Pancreas (tissue), 10 donors: ENCODE results near the gene BCL11A. TPM values are rescaled to one million over a fixed set of nuclear protein-coding genes. Genes with fewer than 3 reads are reported as not detected.

Experiments used
- ATAC-seq, 4 donors: fragments of 200-7000 bp; cut with Tn5 transposase; one replicate each; pipeline versions ENCODE4 v1.8.0 to v1.9.1; 2020; ENCODE audit warnings: mild to moderate bottlenecking in 4 of 4, moderate library complexity in 4 of 4
- DNase-seq, 6 donors: peaks; one replicate each; pipeline ENCODE4 v3.0.0-alpha.2; 2020
- FAIRE-seq: peaks from 2 replicates; lab custom pipeline; 2012; peaks lifted over from hg19 to GRCh38; lab: Jason Lieb, UNC
- H3K27ac ChIP-seq, 4 donors: fragments of 200-600 bp; sonication (generic); 1 replicate in 3 of 4; 2 replicates in 1 of 4; pipeline versions ENCODE4 v1.5.0 to v1.8.0; 2020
- H3K27me3 ChIP-seq, 4 donors: fragments of 200-600 bp; one replicate each; pipeline ENCODE4 v1.8.0; 2021
- H3K36me3 ChIP-seq, 3 donors: fragments of 200-600 bp; sonication (generic) in 1 of 3; one replicate each; pipeline versions ENCODE4 v1.5.0 to v1.8.0; 2020 to 2021
- H3K4me1 ChIP-seq, 3 donors: fragments of 200-600 bp; one replicate each; pipeline ENCODE4 v1.8.0; 2021
- H3K4me3 ChIP-seq, 4 donors: fragments of 200-600 bp; sonication (generic) in 2 of 4; one replicate each; pipeline versions ENCODE4 v1.5.0 to v1.8.0; 2020 to 2021
- H3K9me3 ChIP-seq, 4 donors: fragments of 200-600 bp; one replicate each; pipeline ENCODE4 v1.8.0; 2021
- CTCF ChIP-seq, 4 donors: fragments of 200-600 bp; sonication (generic) in 3 of 4; IDR thresholded peaks; one replicate each; pipeline versions ENCODE4 v1.5.0 to v1.8.0; 2021; ENCODE audit warnings: antibody characterized with exemption in 4 of 4
- WGBS, 2 donors: extraction: QIAGEN DNeasy Blood & Tissue Kit; methylation state at CpG; one replicate each; pipeline ENCODE4 v1.1.7; 2013; 5-methylcytosine and 5-hydroxymethylcytosine counted together
- intact Hi-C, 3 donors: fragments of 100-400 bp; cut with DNase I; formaldehyde crosslinking; loops; one replicate each; pipeline versions ENCODE4 v1.11.1 to v1.14.2; 2022
- polyA plus RNA-seq, 2 donors: library from polyadenylated mRNA; stranded (reverse); fragments of 200-250 nt; gene quantifications; one replicate each; pipeline ENCODE4 v1.2.3, GENCODE V29; 2013
- total RNA-seq, 6 donors: library from RNA; stranded (reverse); fragmentation: NEBNext Ultra II Directional in 4 of 6; extraction: Animal tissue kit (Norgen Biotek cat#: 25700) in 4 of 6; gene quantifications; one replicate each; pipeline versions ENCODE4 v1.2.1 to v1.2.4, GENCODE V29; 2021 to 2023
- donor health status: healthy with polysubstance abuse.
- donor health status: DM: no; HTN: no; CAD: no; lungs with moderate emphysema.
- donor health status: DM: no; HTN: no; CAD: no.
- donor health status: control.
- donor health status: control.
- donor health status: Bipolar disorder and iron deficiency.
- donor health status: DM: yes; HTN: yes; CAD: no.
- donor health status: DM: no; HTN: no; CAD: no.
- donor health status: DM: no; HTN: no; CAD: no.
- donor health status: DM: yes; HTN: yes; CAD: no.

BCL11A gene
- total and polyA plus RNA-seq, 8 donors = 4.4 to 16.1 (median 11.7) TPM

GRCh38 chr2:60560734-60561644, 7.5 kb upstream of the BCL11A start:
- H3K27ac ChIP-seq = no peak overlapping the region
- no peak overlapping the region for H3K4me3 ChIP-seq
- H3K9me3 ChIP-seq = no peaks in the 10 kb centered on the region
- peaks cover 0 to 3% (median 2%) of the 10 kb centered on the region in 4 donors for H3K27me3 ChIP-seq
- intact Hi-C loops = no loop called here
- DNase-seq (peak in 1 of 6 donors; percentile 28), ATAC-seq (peak; percentile 66 to 84 (median 82)), FAIRE-seq (no peak)
- peak; percentile 25 to 49 (median 34) for TF ChIP-seq CTCF (IDR thresholded peaks at IDR 0.05)
- H3K36me3 ChIP-seq = no peaks in the 10 kb centered on the region
- H3K4me1 ChIP-seq = peaks cover 0 to under 1% (median 0%) of the 10 kb centered on the region in 3 donors
- 50 to 55% methylated on average over 5 of the region's 5 CpGs for WGBS, 2 donors

- Histone ChIP-seq H3K4me3 (no peak overlapping the region), H3K27me3 (peaks cover 0 to 3% (median 0%) of the 10 kb centered on the region in 4 donors), H3K36me3 (no peaks in the 10 kb centered on the region), H3K9me3 (no peaks in the 10 kb centered on the region), H3K4me1 (peaks cover 0 to 5% (median 0%) of the 10 kb centered on the region in 3 donors), H3K27ac (no peak overlapping the region)
- WGBS, 2 donors = 57 to 81% methylated on average over 1 of the region's 1 CpG
- no peak for ATAC-seq
- FAIRE-seq = no peak
- no peak for TF ChIP-seq CTCF (IDR thresholded peaks at IDR 0.05)
- intact Hi-C loops = no loop called here
- DNase-seq = no peak
Observed at GRCh38 chr2:60559880-60560279, 6.4 kb upstream of the BCL11A start.

- no peak for TF ChIP-seq CTCF (IDR thresholded peaks at IDR 0.05)
- Histone ChIP-seq H3K9me3 (no peaks in the 10 kb centered on the region), H3K27me3 (no peaks in the 10 kb centered on the region), H3K36me3 (no peaks in the 10 kb centered on the region), H3K4me1 (peaks cover 0 to 5% (median 0%) of the 10 kb centered on the region in 3 donors), H3K27ac (no peak overlapping the region), H3K4me3 (no peak overlapping the region)
- 91 to 92% methylated on average over 2 of the region's 2 CpGs for WGBS, 2 donors
- no peak for ATAC-seq
- FAIRE-seq = no peak
- intact Hi-C loops = no loop called here
- no peak for DNase-seq
Observed at GRCh38 chr2:60558536-60558935, 5.1 kb upstream of the BCL11A start.

DNA sequence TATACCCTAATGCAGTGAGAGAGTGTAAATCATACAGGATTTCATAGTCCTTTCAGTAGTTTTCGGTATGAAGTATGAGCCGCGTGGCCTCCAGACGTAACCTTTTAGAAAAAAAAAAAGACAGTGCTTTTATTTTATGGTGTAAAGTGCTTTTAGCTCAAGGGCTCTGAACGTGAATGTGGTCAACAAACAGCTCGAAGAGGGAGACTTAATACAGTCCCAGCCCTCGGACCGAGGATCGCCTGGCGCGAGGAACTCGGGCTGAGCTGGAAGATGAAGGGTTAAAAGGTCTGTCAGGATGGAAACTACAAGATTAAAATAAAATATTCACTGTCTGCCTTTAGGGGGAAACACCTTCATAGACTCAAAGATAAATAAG, 4.0 kb upstream of the BCL11A start:
- no peak for TF ChIP-seq CTCF (IDR thresholded peaks at IDR 0.05)
- WGBS, 2 donors = 48 to 60% methylated on average over 12 of the region's 12 CpGs
- DNase-seq (no peak), FAIRE-seq (no peak), ATAC-seq (no peak)
- intact Hi-C loops = no loop called here
- H3K36me3 ChIP-seq = no peaks in the 10 kb centered on the region
- H3K27ac ChIP-seq = no peak overlapping the region
- H3K4me3 ChIP-seq = peak overlapping the region in 1 of 4 donors; percentile 9
- no peaks in the 10 kb centered on the region for H3K27me3 ChIP-seq
- H3K4me1 ChIP-seq = peaks cover 0 to 5% (median 0%) of the 10 kb centered on the region in 3 donors
- H3K9me3 ChIP-seq = no peaks in the 10 kb centered on the region
